ENCODE results near the gene LSR.
A peak's percentile ranks its signal among the peaks of the same experiment; 100 is the strongest.

LSR gene

DNA sequence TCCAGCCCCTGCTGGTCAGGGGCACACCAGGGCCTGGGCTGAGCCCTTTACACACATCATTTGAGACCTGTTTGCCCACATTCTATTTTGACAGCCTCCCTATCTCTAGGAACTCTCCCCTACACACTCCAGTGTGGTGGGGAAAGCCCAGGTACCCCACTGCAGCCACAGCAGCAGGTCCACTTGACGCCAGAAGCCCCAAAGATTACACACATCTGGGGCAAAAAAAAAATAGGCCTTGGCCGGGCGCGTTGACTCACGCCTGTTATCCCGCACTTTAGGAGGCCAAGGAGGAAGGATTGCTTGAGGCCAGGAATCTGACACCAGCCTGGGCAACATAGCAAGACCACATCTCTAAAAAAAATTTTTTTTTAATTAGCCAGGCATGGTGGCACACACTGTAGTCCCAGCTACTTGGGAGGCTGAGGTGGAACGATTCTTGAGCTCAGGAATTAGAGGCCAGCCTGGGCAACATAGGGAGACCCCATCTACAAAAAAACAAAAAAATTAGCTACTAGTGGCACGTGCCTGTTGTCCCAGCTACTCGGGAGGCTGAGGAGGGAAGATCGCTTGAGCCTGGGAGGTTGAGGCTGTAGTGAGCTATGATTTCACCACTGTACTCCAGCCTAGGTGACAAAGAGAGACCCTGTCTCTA, 62.1 kb downstream of the LSR start:
- H3K27ac Mint-ChIP-seq, result no peak overlapping the region
- H3K36me3 Mint-ChIP-seq, result no peaks in the 10 kb centered on the region
- no peak for DNase-seq (ENCODE audit: low spot score in 2 of 2)
- peaks cover 21% of the 10 kb centered on the region for H3K4me1 Mint-ChIP-seq
- H3K4me3 Mint-ChIP-seq, result no peak overlapping the region
- H3K9me3 Mint-ChIP-seq, result no peaks in the 10 kb centered on the region
- no peaks in the 10 kb centered on the region for H3K27me3 Mint-ChIP-seq
- ATAC-seq (ENCODE audit: low read depth), result no peak

GRCh38 chr19:35311901-35312665, 63.3 kb downstream of the LSR start:
- Mint-ChIP-seq H3K9me3 (no peaks in the 10 kb centered on the region), H3K4me3 (no peak overlapping the region), H3K36me3 (no peaks in the 10 kb centered on the region), H3K4me1 (peaks cover 21% of the 10 kb centered on the region), H3K27me3 (no peaks in the 10 kb centered on the region), H3K27ac (no peak overlapping the region)
- ATAC-seq (ENCODE audit: low read depth) (no peak), DNase-seq (ENCODE audit: low spot score in 2 of 2) (no peak)

- no peaks in the 10 kb centered on the region for H3K27me3 Mint-ChIP-seq
- no peak overlapping the region for H3K27ac Mint-ChIP-seq
- no peaks in the 10 kb centered on the region for H3K36me3 Mint-ChIP-seq
- no peaks in the 10 kb centered on the region for H3K9me3 Mint-ChIP-seq
- peaks cover 24% of the 10 kb centered on the region for H3K4me1 Mint-ChIP-seq
- DNase-seq (ENCODE audit: low spot score in 2 of 2) (no peak), ATAC-seq (ENCODE audit: low read depth) (no peak)
- no peak overlapping the region for H3K4me3 Mint-ChIP-seq
Observed at GRCh38 chr19:35313587-35313986, 64.8 kb downstream of the LSR start.

DNA sequence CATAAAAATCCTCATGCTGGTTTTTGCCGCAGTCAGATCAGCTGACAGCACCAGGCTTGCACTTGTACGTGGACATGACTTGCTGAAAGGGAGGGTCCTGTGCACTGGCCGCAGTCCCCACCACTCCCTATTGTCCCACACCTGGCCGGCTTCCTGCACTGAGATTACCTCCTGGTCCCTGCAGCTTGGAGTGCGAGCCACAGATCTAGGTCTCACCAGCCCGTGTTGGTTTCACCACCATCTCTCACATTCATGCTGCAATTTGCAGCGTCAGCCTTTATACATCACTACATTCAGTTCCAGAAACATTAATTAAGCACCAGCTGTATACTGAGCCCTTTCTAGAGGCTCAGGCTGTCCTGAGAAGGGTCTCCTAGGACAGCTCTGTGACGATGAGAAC, 65.2 kb downstream of the LSR start:
- no peaks in the 10 kb centered on the region for H3K27me3 Mint-ChIP-seq
- peaks cover 27% of the 10 kb centered on the region for H3K4me1 Mint-ChIP-seq
- H3K36me3 Mint-ChIP-seq, result no peaks in the 10 kb centered on the region
- H3K9me3 Mint-ChIP-seq, result no peaks in the 10 kb centered on the region
- H3K27ac Mint-ChIP-seq, result no peak overlapping the region
- no peak for ATAC-seq (ENCODE audit: low read depth)
- DNase-seq (ENCODE audit: low spot score in 2 of 2), result no peak
- H3K4me3 Mint-ChIP-seq, result no peak overlapping the region

DNA sequence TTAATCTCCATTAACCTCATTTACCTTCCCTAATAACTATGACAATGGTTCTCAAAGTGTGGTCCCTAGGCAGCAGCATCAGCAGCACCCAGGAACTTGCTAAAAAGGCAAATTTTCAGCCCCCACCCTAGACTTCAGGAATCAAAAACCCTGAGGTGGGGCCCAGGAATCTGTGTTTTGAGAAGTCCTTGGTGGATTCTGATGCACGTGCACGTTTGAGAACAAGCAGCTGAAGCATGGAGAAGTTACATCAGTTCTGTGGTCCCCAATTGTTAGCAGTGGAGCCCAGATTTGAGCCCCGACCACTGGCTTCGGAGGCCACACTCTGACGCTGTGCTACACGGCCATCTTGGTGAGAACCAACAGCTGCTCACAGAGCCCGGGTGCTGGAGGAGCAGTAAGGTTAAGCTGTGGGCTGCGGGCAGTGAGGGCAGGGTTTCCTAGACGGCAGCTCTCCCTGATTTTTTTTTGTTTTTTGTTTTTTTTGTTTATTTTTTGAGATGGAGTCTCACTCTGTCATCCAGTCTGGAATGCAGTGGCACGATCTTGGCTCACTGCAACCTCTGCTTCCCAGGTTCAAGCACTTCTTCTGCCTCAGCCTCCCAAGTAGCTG, 66.2 kb downstream of the LSR start:
- Mint-ChIP-seq H3K9me3 (no peaks in the 10 kb centered on the region), H3K4me1 (peaks cover 33% of the 10 kb centered on the region), H3K27ac (no peak overlapping the region), H3K4me3 (no peak overlapping the region), H3K36me3 (no peaks in the 10 kb centered on the region), H3K27me3 (no peaks in the 10 kb centered on the region)
- DNase-seq (ENCODE audit: low spot score in 2 of 2), result no peak
- no peak for ATAC-seq (ENCODE audit: low read depth)

GRCh38 chr19:35315883-35316282, 67.1 kb downstream of the LSR start:
- Mint-ChIP-seq H3K27me3 (no peaks in the 10 kb centered on the region), H3K9me3 (no peaks in the 10 kb centered on the region), H3K36me3 (no peaks in the 10 kb centered on the region), H3K4me3 (no peak overlapping the region), H3K4me1 (peaks cover 41% of the 10 kb centered on the region), H3K27ac (peak overlapping the region; percentile 75)
- ATAC-seq (ENCODE audit: low read depth) (no peak), DNase-seq (ENCODE audit: low spot score in 2 of 2) (no peak)

DNA sequence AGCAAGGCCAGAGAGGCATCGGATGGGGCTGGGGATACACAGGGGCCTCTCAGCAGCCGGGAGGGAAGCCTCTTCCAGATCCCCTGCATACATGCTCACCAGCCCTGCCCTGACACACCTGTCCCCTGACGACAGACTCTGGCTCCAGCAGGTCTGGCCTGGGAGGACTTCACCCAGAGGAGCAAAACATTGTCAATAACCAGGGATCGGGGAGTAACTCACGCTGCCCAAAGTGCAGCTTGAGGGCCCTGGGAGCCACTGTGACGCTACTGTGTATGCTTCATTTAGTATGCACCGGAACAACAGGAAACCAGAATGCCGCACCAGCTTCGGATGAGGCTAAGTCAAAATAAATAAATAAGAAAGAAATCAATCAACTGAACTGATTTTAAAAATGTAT, 67.8 kb downstream of the LSR start:
- Mint-ChIP-seq H3K27me3 (no peaks in the 10 kb centered on the region), H3K27ac (peak overlapping the region; percentile 75), H3K9me3 (no peaks in the 10 kb centered on the region), H3K4me1 (peaks cover 45% of the 10 kb centered on the region), H3K36me3 (no peaks in the 10 kb centered on the region), H3K4me3 (peak overlapping the region; percentile 49)
- ATAC-seq (ENCODE audit: low read depth) (peak; percentile 54), DNase-seq (ENCODE audit: low spot score in 2 of 2) (no peak)
